Measurements from ENCODE around the gene BAK1. TPM values are rescaled to one million over a fixed set of nuclear protein-coding genes. Genes with fewer than 3 reads are reported as not detected.

Gene BAK1
- total and polyA plus RNA-seq, 8 donors: 2.9 to 97.0 (median 23.5) TPM

GRCh38 chr6:33552252-33552651 is 27.8 kb downstream of the BAK1 start:
- no peak overlapping the region for H3K27ac ChIP-seq
- no peaks in the 10 kb centered on the region for H3K36me3 ChIP-seq
- H3K4me1 ChIP-seq: no peaks in the 10 kb centered on the region
- TF ChIP-seq POLR2AphosphoS5 (IDR thresholded peaks at IDR 0.05) (no peak), CTCF (IDR thresholded peaks at IDR 0.05) (no peak), EP300 (IDR thresholded peaks at IDR 0.05) (no peak), POLR2A (IDR thresholded peaks at IDR 0.05) (no peak)
- no peaks in the 10 kb centered on the region for H3K9me3 ChIP-seq
- H3K27me3 ChIP-seq: no peaks in the 10 kb centered on the region
- 82 to 95% (median 86%) methylated on average over 7 of the region's 7 CpGs for whole genome bisulfite sequencing, 5 donors
- DNase-seq: no peak
- intact Hi-C loops (cut with DNase I; ENCODE audit: low total_unique reads): no loop called here
- no peak overlapping the region for H3K4me3 ChIP-seq

- Histone ChIP-seq H3K4me3 (no peak overlapping the region), H3K4me1 (no peaks in the 10 kb centered on the region), H3K36me3 (no peaks in the 10 kb centered on the region), H3K27me3 (no peaks in the 10 kb centered on the region), H3K9me3 (no peaks in the 10 kb centered on the region), H3K27ac (no peak overlapping the region)
- whole genome bisulfite sequencing, 5 donors: 55 to 76% (median 64%) methylated on average over 2 of the region's 2 CpGs
- no peak for TF ChIP-seq POLR2AphosphoS5 (IDR thresholded peaks at IDR 0.05)
- TF ChIP-seq POLR2A (IDR thresholded peaks at IDR 0.05): no peak
- intact Hi-C loops (cut with DNase I; ENCODE audit: low total_unique reads): no loop called here
- DNase-seq: no peak
These were observed 28.5 kb downstream of the BAK1 start for GRCh38 chr6:33551538-33551937.

- no peak for DNase-seq
- Histone ChIP-seq H3K9me3 (no peaks in the 10 kb centered on the region), H3K4me3 (no peak overlapping the region), H3K36me3 (no peaks in the 10 kb centered on the region), H3K4me1 (no peaks in the 10 kb centered on the region), H3K27me3 (no peaks in the 10 kb centered on the region), H3K27ac (no peak overlapping the region)
- intact Hi-C loops (cut with DNase I; ENCODE audit: low total_unique reads): no loop called here
- 76 to 92% (median 89%) methylated on average over 2 of the region's 2 CpGs for WGBS, 5 donors
- TF ChIP-seq POLR2AphosphoS5 (IDR thresholded peaks at IDR 0.05) (no peak), EP300 (IDR thresholded peaks at IDR 0.05) (no peak), CTCF (IDR thresholded peaks at IDR 0.05) (no peak), POLR2A (IDR thresholded peaks at IDR 0.05) (no peak)
These were observed 30.2 kb downstream of the BAK1 start for GRCh38 chr6:33549896-33550295.

GRCh38 chr6:33549196-33549595 is 30.9 kb downstream of the BAK1 start:
- DNase-seq: no peak
- Histone ChIP-seq H3K4me1 (no peaks in the 10 kb centered on the region), H3K9me3 (no peaks in the 10 kb centered on the region), H3K27me3 (no peaks in the 10 kb centered on the region), H3K36me3 (no peaks in the 10 kb centered on the region), H3K4me3 (no peak overlapping the region), H3K27ac (no peak overlapping the region)
- 69 to 81% (median 76%) methylated on average over 8 of the region's 8 CpGs for WGBS, 5 donors
- no peak for TF ChIP-seq CTCF (IDR thresholded peaks at IDR 0.05)
- TF ChIP-seq EP300 (IDR thresholded peaks at IDR 0.05): no peak
- TF ChIP-seq POLR2A (IDR thresholded peaks at IDR 0.05): no peak
- TF ChIP-seq POLR2AphosphoS5 (IDR thresholded peaks at IDR 0.05): no peak
- intact Hi-C loops (cut with DNase I; ENCODE audit: low total_unique reads): no loop called here

- no peaks in the 10 kb centered on the region for H3K27me3 ChIP-seq
- no peak for DNase-seq
- no peaks in the 10 kb centered on the region for H3K9me3 ChIP-seq
- TF ChIP-seq POLR2A (IDR thresholded peaks at IDR 0.05): no peak
- no peak for TF ChIP-seq CTCF (IDR thresholded peaks at IDR 0.05)
- no peak for TF ChIP-seq POLR2AphosphoS5 (IDR thresholded peaks at IDR 0.05)
- no peak for TF ChIP-seq EP300 (IDR thresholded peaks at IDR 0.05)
- intact Hi-C loops (cut with DNase I; ENCODE audit: low total_unique reads): no loop called here
- 19 to 32% (median 26%) methylated on average over 2 of the region's 2 CpGs for WGBS, 5 donors
- no peaks in the 10 kb centered on the region for H3K4me1 ChIP-seq
- H3K27ac ChIP-seq: no peak overlapping the region
- no peak overlapping the region for H3K4me3 ChIP-seq
- H3K36me3 ChIP-seq: no peaks in the 10 kb centered on the region
These were observed 32.6 kb downstream of the BAK1 start for GRCh38 chr6:33547499-33547898.

Data from stomach (tissue), 9 donors.